ENCODE measurements around the gene COPS8. TPM values are rescaled to one million over a fixed set of nuclear protein-coding genes. Genes with fewer than 3 reads are reported as not detected.

The COPS8 gene
- total RNA-seq, 3 donors from 2014 or later: 88.8 to 205 (median 103) TPM

GRCh38 chr2:237136824-237137223 is 51.1 kb downstream of the COPS8 start:
- DNase-seq (ENCODE audit: low spot score in 2 of 2): no peak
- Histone ChIP-seq H3K27me3 (no peaks in the 10 kb centered on the region), H3K4me3 (no peak overlapping the region), H3K27ac (no peak overlapping the region), H3K36me3 (no peaks in the 10 kb centered on the region), H3K9me3 (no peaks in the 10 kb centered on the region), H3K4me1 (no peaks in the 10 kb centered on the region)
- intact Hi-C loops (cut with DNase I; ENCODE audit: low total_unique reads): no loop called here
- TF ChIP-seq POLR2AphosphoS5 (IDR thresholded peaks at IDR 0.05): no peak
- no peak for TF ChIP-seq CTCF (IDR thresholded peaks at IDR 0.05)
- no peak for TF ChIP-seq POLR2A (IDR thresholded peaks at IDR 0.05)

DNA sequence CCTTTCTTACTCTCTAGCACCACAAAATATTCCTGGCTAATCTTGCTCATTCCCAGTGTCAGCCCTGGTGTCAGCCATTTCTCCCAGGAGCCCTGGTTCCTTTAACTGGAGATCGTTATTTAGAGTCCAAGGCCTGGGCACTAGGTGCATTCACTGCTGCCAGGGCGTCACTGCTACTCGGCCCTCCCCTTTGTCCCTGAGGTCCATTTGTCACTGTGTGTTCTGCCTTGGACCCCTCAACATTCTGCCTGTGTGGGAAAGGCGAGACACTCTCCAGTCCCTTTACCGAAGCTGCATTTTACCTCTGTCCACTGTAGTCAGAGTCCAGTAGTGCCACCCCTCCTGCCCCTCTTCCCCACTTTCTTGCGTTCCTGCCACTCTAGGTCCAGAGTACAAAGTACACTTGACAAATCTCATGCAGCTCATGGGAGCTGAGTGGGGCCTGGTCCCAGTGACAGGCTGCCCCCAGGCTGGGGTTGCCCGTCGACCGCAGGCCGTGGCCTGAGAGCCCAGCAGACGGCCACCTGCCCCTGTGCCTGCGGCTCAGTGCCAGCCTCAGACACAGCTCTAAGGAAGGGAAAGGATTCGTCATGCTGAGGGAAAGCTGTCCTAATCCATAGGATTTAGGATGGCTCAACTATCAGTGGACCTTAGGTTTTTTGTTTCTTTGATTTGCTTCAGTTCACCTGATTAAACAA is 52.1 kb downstream of the COPS8 start:
- Histone ChIP-seq H3K4me1 (no peaks in the 10 kb centered on the region), H3K27me3 (no peaks in the 10 kb centered on the region), H3K36me3 (no peaks in the 10 kb centered on the region), H3K4me3 (no peak overlapping the region), H3K27ac (no peak overlapping the region), H3K9me3 (no peaks in the 10 kb centered on the region)
- intact Hi-C loops (cut with DNase I; ENCODE audit: low total_unique reads): no loop called here
- DNase-seq (ENCODE audit: low spot score in 2 of 2): no peak
- TF ChIP-seq POLR2AphosphoS5 (IDR thresholded peaks at IDR 0.05) (no peak), CTCF (IDR thresholded peaks at IDR 0.05) (no peak), POLR2A (IDR thresholded peaks at IDR 0.05) (no peak)

GRCh38 chr2:237139123-237139675 is 53.5 kb downstream of the COPS8 start:
- intact Hi-C loops (cut with DNase I; ENCODE audit: low total_unique reads): no loop called here
- no peaks in the 10 kb centered on the region for H3K36me3 ChIP-seq
- H3K9me3 ChIP-seq: peaks cover 0 to 3% of the 10 kb centered on the region in 2 donors
- no peak for TF ChIP-seq CTCF (IDR thresholded peaks at IDR 0.05)
- no peak for TF ChIP-seq POLR2AphosphoS5 (IDR thresholded peaks at IDR 0.05)
- no peak for TF ChIP-seq POLR2A (IDR thresholded peaks at IDR 0.05)
- H3K27me3 ChIP-seq: no peaks in the 10 kb centered on the region
- no peak overlapping the region for H3K27ac ChIP-seq
- H3K4me3 ChIP-seq: no peak overlapping the region
- H3K4me1 ChIP-seq: no peaks in the 10 kb centered on the region
- DNase-seq (ENCODE audit: low spot score in 2 of 2): no peak

GRCh38 chr2:237140689-237141285 is 55.1 kb downstream of the COPS8 start:
- Histone ChIP-seq H3K27me3 (no peaks in the 10 kb centered on the region), H3K4me3 (no peak overlapping the region), H3K9me3 (peaks cover 1 to 5% of the 10 kb centered on the region in 2 donors), H3K36me3 (no peaks in the 10 kb centered on the region), H3K4me1 (no peaks in the 10 kb centered on the region), H3K27ac (peak overlapping the region; percentile 21 to 90)
- TF ChIP-seq POLR2AphosphoS5 (IDR thresholded peaks at IDR 0.05): peak in 1 of 3 donors; percentile 65
- no peak for TF ChIP-seq CTCF (IDR thresholded peaks at IDR 0.05)
- intact Hi-C loops (cut with DNase I; ENCODE audit: low total_unique reads): no loop called here
- DNase-seq (ENCODE audit: low spot score in 2 of 2): no peak

GRCh38 chr2:237141571-237142051 is 55.9 kb downstream of the COPS8 start:
- H3K27ac ChIP-seq: peak overlapping the region; percentile 21 to 90
- DNase-seq (ENCODE audit: low spot score in 2 of 2): no peak
- peaks cover 10% of the 10 kb centered on the region in 2 donors for H3K9me3 ChIP-seq
- H3K4me3 ChIP-seq: no peak overlapping the region
- no peaks in the 10 kb centered on the region for H3K36me3 ChIP-seq
- H3K4me1 ChIP-seq: no peaks in the 10 kb centered on the region
- intact Hi-C loops (cut with DNase I; ENCODE audit: low total_unique reads): no loop called here
- H3K27me3 ChIP-seq: no peaks in the 10 kb centered on the region
- TF ChIP-seq POLR2AphosphoS5 (IDR thresholded peaks at IDR 0.05) (no peak), CTCF (IDR thresholded peaks at IDR 0.05) (no peak), POLR2A (IDR thresholded peaks at IDR 0.05) (no peak)

Measured in breast epithelium (tissue), 4 donors.